K562 treated with DMSO at 1 percent for 12 hours (cell line): Measurements from ENCODE around the gene PNPLA5. TPM values are rescaled to one million over a fixed set of nuclear protein-coding genes. Genes with fewer than 3 reads are reported as not detected.

ENCODE experiments used
- total RNA-seq: library from RNA; unstranded; fragments of 300-600 nt; gene quantifications from 2 replicates; pipeline ENCODE4 v1.2.3, GENCODE V29; 2022; ENCODE audit not compliant: insufficient read depth

Gene PNPLA5, protein sequence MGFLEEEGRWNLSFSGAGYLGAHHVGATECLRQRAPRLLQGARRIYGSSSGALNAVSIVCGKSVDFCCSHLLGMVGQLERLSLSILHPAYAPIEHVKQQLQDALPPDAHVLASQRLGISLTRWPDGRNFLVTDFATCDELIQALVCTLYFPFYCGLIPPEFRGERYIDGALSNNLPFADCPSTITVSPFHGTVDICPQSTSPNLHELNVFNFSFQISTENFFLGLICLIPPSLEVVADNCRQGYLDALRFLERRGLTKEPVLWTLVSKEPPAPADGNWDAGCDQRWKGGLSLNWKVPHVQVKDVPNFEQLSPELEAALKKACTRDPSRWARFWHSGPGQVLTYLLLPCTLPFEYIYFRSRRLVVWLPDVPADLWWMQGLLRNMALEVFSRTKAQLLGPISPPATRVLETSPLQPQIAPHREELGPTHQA
- not detected in 2 replicates for total RNA-seq

DNA sequence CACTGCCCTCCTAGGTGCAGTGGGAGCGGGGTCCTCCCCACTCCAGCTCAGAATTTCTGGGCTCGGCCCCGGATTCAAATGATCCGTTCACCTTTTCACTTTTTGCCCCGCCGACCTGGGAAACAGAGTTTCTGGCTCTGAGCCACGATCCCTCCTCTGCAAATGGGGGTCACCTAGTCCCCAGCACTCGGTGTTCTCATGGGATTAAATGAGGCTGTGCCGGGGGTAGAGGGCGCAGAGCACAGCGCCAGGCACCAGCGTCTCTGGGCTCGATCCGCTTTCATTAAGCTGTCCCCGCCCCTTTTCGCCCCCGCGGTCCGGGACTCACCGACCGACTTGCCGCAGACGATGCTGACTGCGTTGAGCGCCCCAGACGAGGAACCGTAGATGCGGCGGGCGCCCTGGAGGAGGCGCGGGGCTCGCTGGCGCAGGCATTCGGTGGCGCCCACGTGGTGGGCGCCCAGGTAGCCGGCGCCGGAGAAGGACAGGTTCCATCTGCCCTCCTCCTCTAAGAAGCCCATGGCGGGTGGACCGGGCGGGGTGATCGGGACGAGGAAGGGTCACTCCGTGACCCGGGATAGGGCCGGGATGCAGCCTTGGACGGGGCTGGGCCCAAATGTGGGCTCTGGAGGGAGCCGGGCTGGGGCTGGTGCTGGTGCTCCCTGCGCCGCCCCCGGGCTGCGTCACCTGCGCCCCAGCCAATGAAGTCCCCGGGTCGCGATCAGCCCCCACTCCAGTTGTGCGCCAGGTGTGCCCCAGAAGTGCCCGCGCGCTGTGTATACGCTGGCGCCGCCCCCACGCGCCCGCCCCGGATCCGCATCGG lies at the start of gene PNPLA5:
Gene PNPLA5, minus strand, starts transcription at position 654 of the 823 bp plus-strand sequence. Its CDS starts 133 bp downstream, at position 521.

DNA sequence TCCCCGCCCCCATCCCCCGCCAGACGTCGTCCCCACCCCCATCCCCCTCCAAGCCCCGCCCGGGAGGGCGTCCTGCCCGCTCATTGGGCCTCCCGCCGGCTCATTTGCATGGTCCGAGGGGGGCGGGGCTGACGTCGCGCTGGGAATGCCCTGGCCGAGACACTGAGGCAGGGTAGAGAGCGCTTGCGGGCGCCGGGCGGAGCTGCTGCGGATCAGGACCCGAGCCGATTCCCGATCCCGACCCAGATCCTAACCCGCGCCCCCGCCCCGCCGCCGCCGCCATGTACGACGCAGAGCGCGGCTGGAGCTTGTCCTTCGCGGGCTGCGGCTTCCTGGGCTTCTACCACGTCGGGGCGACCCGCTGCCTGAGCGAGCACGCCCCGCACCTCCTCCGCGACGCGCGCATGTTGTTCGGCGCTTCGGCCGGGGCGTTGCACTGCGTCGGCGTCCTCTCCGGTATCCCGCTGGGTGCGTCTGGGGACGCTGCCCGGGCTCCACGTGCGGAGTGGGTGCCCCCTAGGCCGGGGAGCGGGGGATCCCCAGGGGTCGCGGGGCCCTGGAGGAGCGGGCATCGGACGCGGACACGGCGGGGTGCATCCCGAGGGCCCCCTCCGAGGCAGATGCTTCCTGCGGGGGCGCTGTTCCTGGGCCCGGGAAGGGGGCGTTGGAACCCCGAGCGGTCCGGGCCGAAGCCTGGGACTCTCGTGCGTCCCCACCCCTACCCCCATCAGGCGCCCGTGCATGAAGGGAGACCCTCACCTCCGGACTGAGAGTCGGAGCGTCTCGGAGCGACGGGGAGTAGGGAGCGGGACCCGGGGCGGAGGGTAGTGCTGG lies 32.0 kb upstream of the PNPLA5 start, which contains the start of gene PNPLA3:
Gene PNPLA3, plus strand, starts transcription at position 175 of the 834 bp plus-strand sequence. Its CDS starts 107 bp downstream, at position 282.

DNA sequence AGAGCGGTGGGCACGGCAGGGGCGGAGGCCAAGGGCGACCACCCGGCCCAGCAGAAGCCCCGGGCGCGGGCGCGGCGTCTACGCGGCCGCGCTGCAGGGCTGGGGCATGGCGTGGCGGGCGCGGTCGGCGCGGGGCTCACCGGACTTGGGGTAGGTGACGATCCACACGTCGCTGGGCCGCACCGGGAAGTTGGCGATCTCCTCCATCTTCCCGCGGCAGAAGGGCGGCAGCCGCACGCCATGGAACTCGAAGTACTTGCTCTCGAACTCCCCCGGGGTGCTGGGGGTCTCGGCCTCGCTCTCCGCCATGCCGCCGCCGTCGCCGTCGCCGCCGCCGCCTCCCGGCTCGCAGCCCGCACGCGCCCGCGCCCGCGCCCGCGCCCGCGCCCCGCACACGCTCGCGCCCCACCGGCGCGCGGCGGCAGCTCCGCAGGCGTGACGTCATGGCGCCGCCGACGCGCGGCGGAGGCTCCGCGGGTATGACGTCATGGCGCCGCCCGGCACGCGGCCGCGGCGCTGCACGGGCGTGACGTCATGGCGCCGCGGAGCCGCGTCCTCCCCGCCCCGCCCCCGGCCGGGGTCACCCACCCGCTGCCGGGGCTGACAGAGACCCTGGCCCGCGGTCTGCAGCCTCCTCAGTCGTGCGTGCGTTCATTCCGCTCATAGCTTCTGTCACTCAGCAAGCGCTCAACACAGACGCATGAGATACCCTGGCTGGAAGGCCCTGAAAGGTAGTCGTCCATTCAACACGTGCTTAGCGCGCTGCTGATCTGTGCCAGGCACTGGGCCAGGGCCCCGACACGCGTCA lies 29.5 kb downstream of the PNPLA5 start, which contains the start of gene SULT4A1:
Gene SULT4A1, minus strand, starts transcription at position 440 of the 808 bp plus-strand sequence. Its CDS starts 131 bp downstream, at position 309.

Other genes starting within 250 kb of the PNPLA5 start
- gene EFCAB6, start 79.7 kb downstream of the PNPLA5 start, total RNA-seq: not detected in 2 replicates
- gene SULT4A1, start 29.5 kb downstream of the PNPLA5 start, total RNA-seq: 0.23 and 0.42 TPM in 2 replicates
- gene PNPLA3, start 31.8 kb upstream of the PNPLA5 start, total RNA-seq: not detected in 2 replicates
- 35.2 and 39.2 TPM in 2 replicates for gene SAMM50, start 63.4 kb upstream of the PNPLA5 start, total RNA-seq
- 20.8 and 21.2 TPM in 2 replicates for gene PARVB, start 132.3 kb upstream of the PNPLA5 start, total RNA-seq